ENCODE data around the gene SPOCK3. TPM values are rescaled to one million over a fixed set of nuclear protein-coding genes. Genes with fewer than 3 reads are reported as not detected.

Gene SPOCK3
- total RNA-seq, 1 experiment from 2014 or later, result 0.24 TPM

DNA sequence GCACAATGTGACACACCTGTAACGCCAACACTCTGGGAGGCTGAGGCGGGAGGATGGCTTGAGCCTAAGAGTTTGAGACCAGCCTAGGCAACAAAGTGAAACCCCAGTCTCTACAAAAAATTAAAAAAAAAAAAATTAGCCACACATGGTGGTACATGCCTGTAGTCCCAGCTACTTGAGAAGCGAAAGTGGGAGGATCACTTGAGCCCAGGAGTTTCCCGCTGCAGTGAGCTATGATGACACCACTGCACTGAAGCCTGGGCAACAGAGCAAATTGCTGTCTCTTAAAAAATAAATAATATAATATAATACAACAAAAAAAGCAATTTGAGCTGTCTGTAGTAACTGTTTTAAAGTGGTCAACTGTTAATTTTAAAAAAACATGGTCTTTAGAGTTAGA lies 13.2 kb downstream of the SPOCK3 start:
- H3K4me3 Mint-ChIP-seq, result no peak overlapping the region
- H3K9me3 Mint-ChIP-seq, result no peaks in the 10 kb centered on the region
- no peak for ATAC-seq
- POLR2A ChIA-PET, result no interaction called here
- TF ChIP-seq, protein P1, sequence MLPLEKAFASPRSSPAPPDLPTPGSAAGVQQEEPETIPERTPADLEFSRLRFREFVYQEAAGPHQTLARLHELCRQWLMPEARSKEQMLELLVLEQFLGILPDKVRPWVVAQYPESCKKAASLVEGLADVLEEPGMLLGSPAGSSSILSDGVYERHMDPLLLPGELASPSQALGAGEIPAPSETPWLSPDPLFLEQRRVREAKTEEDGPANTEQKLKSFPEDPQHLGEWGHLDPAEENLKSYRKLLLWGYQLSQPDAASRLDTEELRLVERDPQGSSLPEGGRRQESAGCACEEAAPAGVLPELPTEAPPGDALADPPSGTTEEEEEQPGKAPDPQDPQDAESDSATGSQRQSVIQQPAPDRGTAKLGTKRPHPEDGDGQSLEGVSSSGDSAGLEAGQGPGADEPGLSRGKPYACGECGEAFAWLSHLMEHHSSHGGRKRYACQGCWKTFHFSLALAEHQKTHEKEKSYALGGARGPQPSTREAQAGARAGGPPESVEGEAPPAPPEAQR (CRISPR knock-in tag; IDR thresholded peaks at IDR 0.05), result no peak
- no peak for TF ChIP-seq NR1H2 (CRISPR knock-in tag; IDR thresholded peaks at IDR 0.05)
- TF ChIP-seq, protein P2, sequence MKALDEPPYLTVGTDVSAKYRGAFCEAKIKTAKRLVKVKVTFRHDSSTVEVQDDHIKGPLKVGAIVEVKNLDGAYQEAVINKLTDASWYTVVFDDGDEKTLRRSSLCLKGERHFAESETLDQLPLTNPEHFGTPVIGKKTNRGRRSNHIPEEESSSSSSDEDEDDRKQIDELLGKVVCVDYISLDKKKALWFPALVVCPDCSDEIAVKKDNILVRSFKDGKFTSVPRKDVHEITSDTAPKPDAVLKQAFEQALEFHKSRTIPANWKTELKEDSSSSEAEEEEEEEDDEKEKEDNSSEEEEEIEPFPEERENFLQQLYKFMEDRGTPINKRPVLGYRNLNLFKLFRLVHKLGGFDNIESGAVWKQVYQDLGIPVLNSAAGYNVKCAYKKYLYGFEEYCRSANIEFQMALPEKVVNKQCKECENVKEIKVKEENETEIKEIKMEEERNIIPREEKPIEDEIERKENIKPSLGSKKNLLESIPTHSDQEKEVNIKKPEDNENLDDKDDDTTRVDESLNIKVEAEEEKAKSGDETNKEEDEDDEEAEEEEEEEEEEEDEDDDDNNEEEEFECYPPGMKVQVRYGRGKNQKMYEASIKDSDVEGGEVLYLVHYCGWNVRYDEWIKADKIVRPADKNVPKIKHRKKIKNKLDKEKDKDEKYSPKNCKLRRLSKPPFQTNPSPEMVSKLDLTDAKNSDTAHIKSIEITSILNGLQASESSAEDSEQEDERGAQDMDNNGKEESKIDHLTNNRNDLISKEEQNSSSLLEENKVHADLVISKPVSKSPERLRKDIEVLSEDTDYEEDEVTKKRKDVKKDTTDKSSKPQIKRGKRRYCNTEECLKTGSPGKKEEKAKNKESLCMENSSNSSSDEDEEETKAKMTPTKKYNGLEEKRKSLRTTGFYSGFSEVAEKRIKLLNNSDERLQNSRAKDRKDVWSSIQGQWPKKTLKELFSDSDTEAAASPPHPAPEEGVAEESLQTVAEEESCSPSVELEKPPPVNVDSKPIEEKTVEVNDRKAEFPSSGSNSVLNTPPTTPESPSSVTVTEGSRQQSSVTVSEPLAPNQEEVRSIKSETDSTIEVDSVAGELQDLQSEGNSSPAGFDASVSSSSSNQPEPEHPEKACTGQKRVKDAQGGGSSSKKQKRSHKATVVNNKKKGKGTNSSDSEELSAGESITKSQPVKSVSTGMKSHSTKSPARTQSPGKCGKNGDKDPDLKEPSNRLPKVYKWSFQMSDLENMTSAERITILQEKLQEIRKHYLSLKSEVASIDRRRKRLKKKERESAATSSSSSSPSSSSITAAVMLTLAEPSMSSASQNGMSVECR (CRISPR knock-in tag; IDR thresholded peaks at IDR 0.05; ENCODE audit: borderline replicate concordance), result no peak
- no peak overlapping the region for H3K27ac Mint-ChIP-seq
- H3K36me3 Mint-ChIP-seq, result no peaks in the 10 kb centered on the region
- DNase-seq (ENCODE audit: low spot score), result no peak
- CTCF ChIA-PET, result no interaction called here
- H3K4me1 Mint-ChIP-seq, result peaks cover 13% of the 10 kb centered on the region
- H3K27me3 Mint-ChIP-seq (ENCODE audit: low read depth), result no peaks in the 10 kb centered on the region

- DNase-seq (ENCODE audit: low spot score) (no peak), ATAC-seq (no peak)
- H3K4me3 Mint-ChIP-seq, result no peak overlapping the region
- H3K27ac Mint-ChIP-seq, result no peak overlapping the region
- no peak for TF ChIP-seq SMAD4 (CRISPR knock-in tag; IDR thresholded peaks at IDR 0.05)
- ChIA-PET POLR2A (no interaction called here), CTCF (no interaction called here)
- H3K27me3 Mint-ChIP-seq (ENCODE audit: low read depth), result no peaks in the 10 kb centered on the region
- H3K36me3 Mint-ChIP-seq, result no peaks in the 10 kb centered on the region
- no peaks in the 10 kb centered on the region for H3K9me3 Mint-ChIP-seq
- H3K4me1 Mint-ChIP-seq, result peaks cover 13% of the 10 kb centered on the region
Measured at GRCh38 chr4:167218022-167218608, 16.2 kb downstream of the SPOCK3 start.

DNA sequence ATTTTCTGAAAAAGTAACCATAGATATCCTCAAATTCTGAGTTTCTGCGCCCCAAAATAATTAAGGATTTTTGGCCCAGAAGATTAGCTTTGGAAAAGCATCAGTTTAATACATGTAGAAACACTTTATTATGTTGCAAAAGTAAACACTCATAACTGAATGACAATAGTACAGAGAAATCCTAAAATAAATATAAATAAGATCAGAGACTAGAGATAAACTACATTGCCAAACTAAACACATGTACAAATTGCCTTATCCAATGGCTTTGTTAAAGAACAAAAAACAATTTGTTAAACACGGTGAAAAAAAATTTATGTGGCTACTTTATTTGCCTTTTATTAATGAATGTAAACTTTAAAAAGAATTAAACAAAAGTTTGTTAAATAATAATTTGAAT lies 17.5 kb downstream of the SPOCK3 start:
- ChIA-PET CTCF (no interaction called here), POLR2A (no interaction called here)
- no peak for ATAC-seq
- H3K4me1 Mint-ChIP-seq, result peaks cover 22% of the 10 kb centered on the region
- no peaks in the 10 kb centered on the region for H3K27me3 Mint-ChIP-seq (ENCODE audit: low read depth)
- no peak overlapping the region for H3K27ac Mint-ChIP-seq
- TF ChIP-seq TCF7 (CRISPR knock-in tag; IDR thresholded peaks at IDR 0.05; ENCODE audit: low read depth) (no peak), GRHL2 (CRISPR knock-in tag; IDR thresholded peaks at IDR 0.05; ENCODE audit: insufficient replicate concordance, severe bottlenecking) (no peak), ESRRA (CRISPR knock-in tag; IDR thresholded peaks at IDR 0.05; ENCODE audit: borderline replicate concordance) (no peak), FOXK1 (CRISPR knock-in tag; IDR thresholded peaks at IDR 0.05) (no peak), E2F1 (CRISPR knock-in tag; IDR thresholded peaks at IDR 0.05) (no peak), ZNF263 (CRISPR knock-in tag; IDR thresholded peaks at IDR 0.05; ENCODE audit: low read depth) (no peak), CREM (CRISPR knock-in tag; IDR thresholded peaks at IDR 0.05) (no peak), ZNF416 (CRISPR knock-in tag; IDR thresholded peaks at IDR 0.05) (no peak)
- TF ChIP-seq, protein P3, sequence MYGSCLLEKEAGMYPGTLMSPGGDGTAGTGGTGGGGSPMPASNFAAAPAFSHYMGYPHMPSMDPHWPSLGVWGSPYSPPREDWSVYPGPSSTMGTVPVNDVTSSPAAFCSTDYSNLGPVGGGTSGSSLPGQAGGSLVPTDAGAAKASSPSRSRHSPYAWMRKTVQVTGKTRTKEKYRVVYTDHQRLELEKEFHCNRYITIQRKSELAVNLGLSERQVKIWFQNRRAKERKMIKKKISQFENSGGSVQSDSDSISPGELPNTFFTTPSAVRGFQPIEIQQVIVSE (CRISPR knock-in tag; IDR thresholded peaks at IDR 0.05; ENCODE audit: borderline replicate concordance), result no peak
- H3K4me3 Mint-ChIP-seq, result no peak overlapping the region
- H3K36me3 Mint-ChIP-seq, result no peaks in the 10 kb centered on the region
- no peaks in the 10 kb centered on the region for H3K9me3 Mint-ChIP-seq
- no peak for DNase-seq (ENCODE audit: low spot score)

Data from WTC11 (cell line).